Mammary epithelial cell (primary cell): ENCODE results near the gene PSMB2.
A peak's percentile ranks its signal among the peaks of the same experiment; 100 is the strongest.

Experiments used
- CTCF ChIP-seq, 2 donors: IDR thresholded peaks in 1 of 2; conservative IDR thresholded peaks in 1 of 2; 2 replicates each; pipeline ENCODE4 v1.5.1; 2011 to 2012; ENCODE audit warnings: inconsistent platforms in 2 of 2, low read length in 2 of 2, mild to moderate bottlenecking in 2 of 2, control low read depth in 1 of 2, low read depth in 1 of 2; ENCODE audit not compliant: insufficient read depth in 1 of 2; ENCODE audit errors: extremely low read depth in 1 of 2
- EZH2 ChIP-seq: IDR thresholded peaks from 2 replicates; pipeline ENCODE4 v1.6.1; 2012; ENCODE audit warnings: low read length, inconsistent platforms, borderline replicate concordance

- TF ChIP-seq EZH2 = no peak
- TF ChIP-seq CTCF (conservative IDR thresholded peaks at IDR 0.05 in 1 of 2, IDR thresholded peaks at IDR 0.05 in 1 of 2; ENCODE audit: extremely low read depth in 1 of 2, insufficient read depth in 1 of 2, low read depth in 1 of 2, low read length in 2 of 2) = peak in 1 of 2 donors; percentile 27
Measured at GRCh38 chr1:35646043-35646442, 4.7 kb upstream of the PSMB2 start.
